PFSK-1 (cell line): ENCODE data around the gene ODR4.

Source experiments
- POLR2AphosphoS5 ChIP-seq: IDR thresholded peaks from 2 replicates; pipeline ENCODE4 v1.6.1; 2012; ENCODE audit warnings: low read depth, mild to moderate bottlenecking, control low read depth, low read length, moderate library complexity
- REST ChIP-seq, 2 experiments: IDR thresholded peaks; 2 replicates each; pipeline versions ENCODE4 v1.6.1 to v1.8.0; 2011 to 2012; ENCODE audit warnings: low read depth in 2 of 2, low read length in 2 of 2, control low read depth in 1 of 2, inconsistent platforms in 1 of 2, mild to moderate bottlenecking in 1 of 2, moderate library complexity in 1 of 2; ENCODE audit not compliant: insufficient read depth in 1 of 2

- TF ChIP-seq REST (IDR thresholded peaks at IDR 0.05; ENCODE audit: insufficient read depth in 1 of 2, low read depth in 2 of 2, low read length in 2 of 2): no peak
- TF ChIP-seq POLR2AphosphoS5: no peak
Measured at GRCh38 chr1:186456729-186457255, 81.2 kb downstream of the ODR4 start.
